A549 (cell line): ENCODE data around the gene CLIC4. TPM values are rescaled to one million over a fixed set of nuclear protein-coding genes. Genes with fewer than 3 reads are reported as not detected.
"Not testable (repeated sequence)": the region's sequence is repeated elsewhere in the genome, so short reads cannot be mapped to it uniquely, and the experiment has no call there.

Experiments used
- ATAC-seq, 2 experiments: fragments of 200-7000 bp in 1 of 2; fragments of >200 bp in 1 of 2; cut with Nextera tagmentation in 1 of 2; cut with Tn5 transposase in 1 of 2; 3 replicates each; pipeline versions ENCODE4 v1.8.0 to v1.9.1; 2018 to 2020; ENCODE audit warnings: mild to moderate bottlenecking in 1 of 2, moderate library complexity in 1 of 2
- CTCF ChIA-PET: fragments of 300-600 bp; sonication (Branson Sonifier 250); formaldehyde crosslinking; extraction: SDS; loops from one replicate; lab custom pipeline; 2021; ENCODE audit warnings: antibody characterized with exemption, inconsistent platforms; lab: Yijun Ruan, JAX
- POLR2A ChIA-PET: fragments of 350-600 bp; formaldehyde crosslinking; extraction: SDS; loops from one replicate; lab custom pipeline; 2021; ENCODE audit warnings: antibody characterized with exemption, inconsistent platforms; lab: Yijun Ruan, JAX
- DNase-seq, 2 experiments: peaks; one replicate each; pipeline versions ENCODE4 v3.0.0 to v3.0.0-alpha.2; 2011 to 2016; ENCODE audit warnings: low read depth in 1 of 2, low spot score in 1 of 2
- FAIRE-seq: peaks from 2 replicates; lab custom pipeline; 2011; peaks lifted over from hg19 to GRCh38; lab: Jason Lieb, UNC
- H3K27ac ChIP-seq, 2 experiments: fragments of >200 bp; sonication (Bioruptor Twin); formaldehyde crosslinking; 3 replicates each; pipeline ENCODE4 v1.5.1; 2016 to 2017
- H3K4me1 ChIP-seq: fragments of >200 bp; sonication (Bioruptor Twin); formaldehyde crosslinking; 3 replicates; pipeline ENCODE4 v1.6.1; 2016
- H3K4me2 ChIP-seq: fragments of >200 bp; sonication (Bioruptor Twin); formaldehyde crosslinking; 3 replicates; pipeline ENCODE4 v1.6.1; 2016
- H3K4me3 ChIP-seq: fragments of >200 bp; sonication (Bioruptor Twin); formaldehyde crosslinking; 3 replicates; pipeline ENCODE4 v1.5.1; 2016
- H3K9me3 ChIP-seq: fragments of >200 bp; sonication (Bioruptor Twin); formaldehyde crosslinking; 3 replicates; pipeline ENCODE4 v1.6.1; 2016
- EP300 ChIP-seq, 2 experiments: fragments of >200 bp; sonication (Bioruptor Twin); formaldehyde crosslinking; IDR thresholded peaks; 2 replicates in 1 of 2; 3 replicates in 1 of 2; pipeline ENCODE4 v1.6.1; 2016 to 2017
- FOXS1 ChIP-seq: fragments of 250-450 bp; sonication (Bioruptor Pico); IDR thresholded peaks from 2 replicates; pipeline ENCODE4 v1.5.0; 2020; ENCODE audit warnings: mild to moderate bottlenecking, moderate library complexity
- HOXA7 ChIP-seq: fragments of 250-450 bp; sonication (Bioruptor Pico); IDR thresholded peaks from 2 replicates; pipeline ENCODE4 v1.5.0; 2020; ENCODE audit warnings: mild to moderate bottlenecking, moderate library complexity
- HOXB13 ChIP-seq: fragments of 250-450 bp; sonication (Bioruptor Pico); IDR thresholded peaks from 2 replicates; pipeline ENCODE4 v1.5.0; 2020; ENCODE audit warnings: low read depth, mild to moderate bottlenecking, moderate library complexity
- HOXB5 ChIP-seq: fragments of 250-450 bp; sonication (Bioruptor Pico); IDR thresholded peaks from 2 replicates; pipeline ENCODE4 v1.5.0; 2020; ENCODE audit warnings: mild to moderate bottlenecking, moderate library complexity
- KDM1A ChIP-seq: fragments of 200-600 bp; sonication (generic); IDR thresholded peaks from 2 replicates; pipeline ENCODE4 v1.6.1; 2016; ENCODE audit warnings: low read depth, mild to moderate bottlenecking
- NR3C1 ChIP-seq: fragments of >200 bp; sonication (Bioruptor Twin); formaldehyde crosslinking; IDR thresholded peaks from 3 replicates; pipeline ENCODE4 v1.6.1; 2017
- RAD21 ChIP-seq, 2 experiments: fragments of >200 bp in 1 of 2; sonication (Bioruptor Twin) in 1 of 2; formaldehyde crosslinking in 1 of 2; IDR thresholded peaks in 1 of 2; conservative IDR thresholded peaks in 1 of 2; 2 replicates in 1 of 2; 3 replicates in 1 of 2; pipeline ENCODE4 v1.6.1; 2012 to 2018; ENCODE audit warnings: inconsistent platforms in 1 of 2
- RCOR1 ChIP-seq: fragments of 150-350 bp; IDR thresholded peaks from 2 replicates; pipeline ENCODE4 v1.6.1; 2014; ENCODE audit warnings: antibody characterized with exemption, low read length, low read depth
- RFX5 ChIP-seq: fragments of 450-650 bp; IDR thresholded peaks from 2 replicates; pipeline ENCODE4 v1.7.1; 2014; ENCODE audit warnings: antibody characterized with exemption, mild to moderate bottlenecking, moderate library complexity
- RNF2 ChIP-seq: fragments of 200-600 bp; sonication (generic); IDR thresholded peaks from 2 replicates; pipeline ENCODE4 v1.6.1; 2016; ENCODE audit warnings: low read depth, mild to moderate bottlenecking, antibody characterized with exemption, moderate library complexity, borderline replicate concordance
- TP53 ChIP-seq: fragments of 250-450 bp; sonication (Bioruptor Pico); IDR thresholded peaks from 2 replicates; pipeline ENCODE4 v1.5.0; 2021; ENCODE audit warnings: mild to moderate bottlenecking, moderate library complexity
- USF2 ChIP-seq: fragments of 450-650 bp; IDR thresholded peaks from 2 replicates; pipeline ENCODE4 v1.6.1; 2014; ENCODE audit warnings: antibody characterized with exemption
- ZNF302 ChIP-seq: fragments of 250-450 bp; sonication (Bioruptor Pico); IDR thresholded peaks from 2 replicates; pipeline ENCODE4 v1.9.0; 2021; ENCODE audit warnings: inconsistent platforms, mild to moderate bottlenecking, moderate library complexity
- WGBS: methylation state at CpG from one replicate; pipeline ENCODE4 v1.1.6; 2017; ENCODE audit errors: missing lambda C conversion rate; 5-methylcytosine and 5-hydroxymethylcytosine counted together
- polyA plus RNA-seq, 4 experiments: library from polyadenylated mRNA; depleted of rRNA in 3 of 4; stranded (reverse); fragments of >200 nt; fragmentation: RNase III in 1 of 4; extraction: RNeasy Plus Mini Kit Qiagen cat#74134 plus additional on column Dnase treatment in 1 of 4; gene quantifications; 2 replicates in 3 of 4; 3 replicates in 1 of 4; pipeline ENCODE4 v1.2.3, GENCODE V29; 2011 to 2017
- TF ChIP-seq, protein P1 (sequence below): fragments of 250-450 bp; sonication (Bioruptor Pico); IDR thresholded peaks from 2 replicates; pipeline ENCODE4 v1.5.0; 2021; ENCODE audit warnings: mild to moderate bottlenecking, moderate library complexity, borderline replicate concordance
- TF ChIP-seq, protein P2 (sequence below): fragments of >200 bp; sonication (Bioruptor Twin); formaldehyde crosslinking; IDR thresholded peaks from 2 replicates; pipeline ENCODE4 v1.6.1; 2016
- TF ChIP-seq, protein P3 (sequence below): IDR thresholded peaks from 2 replicates; pipeline ENCODE4 v1.6.1; 2012
- TF ChIP-seq, protein P4 (sequence below): IDR thresholded peaks from 2 replicates; pipeline ENCODE4 v1.6.1; 2012

The CLIC4 gene
- polyA plus RNA-seq, 2 of the 4 experiments (the other 2 are of a cell fraction), result 52.1 to 97.4 TPM

DNA sequence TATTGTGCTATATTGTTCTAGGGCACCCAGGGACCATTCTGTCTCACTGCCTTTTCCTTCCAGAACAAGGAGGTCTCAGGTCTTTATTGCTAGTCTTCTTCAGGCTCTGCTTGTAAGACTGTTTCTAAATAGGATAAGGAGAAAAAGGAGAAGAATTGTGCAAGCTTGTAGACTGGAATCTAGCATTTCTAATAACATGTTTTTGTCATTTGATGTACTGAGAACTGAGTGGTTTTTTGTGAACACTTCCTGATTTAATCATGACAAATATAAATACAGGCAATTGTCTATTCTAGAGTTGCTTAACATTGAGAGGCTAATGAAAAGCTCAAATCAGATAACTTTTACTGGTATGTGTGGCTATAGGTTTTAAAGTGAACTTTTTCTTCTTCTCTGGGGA, 77.6 kb downstream of the CLIC4 start:
- no peak overlapping the region for H3K27ac ChIP-seq
- CTCF ChIA-PET, result interaction anchor here (1.3 to 9.9 kb wide), 4 partner anchors 12 to 133 kb away, joined by 4 to 147 read pairs (median 8); no protein-coding TSS in a partner anchor
- H3K4me1 ChIP-seq, result peaks cover 38% of the 10 kb centered on the region
- no peak for FAIRE-seq
- no peak overlapping the region for H3K4me2 ChIP-seq
- H3K9me3 ChIP-seq, result no peaks in the 10 kb centered on the region
- POLR2A ChIA-PET, result no interaction called here
- no peak for ATAC-seq
- TF ChIP-seq FOXS1 (CRISPR knock-in tag) (no peak), USF2 (no peak), ZNF302 (no peak), HOXB13 (CRISPR knock-in tag) (no peak), KDM1A (no peak), RAD21 (conservative IDR thresholded peaks at IDR 0.05 in 1 of 2, IDR thresholded peaks at IDR 0.05 in 1 of 2) (no peak), TP53 (CRISPR knock-in tag) (no peak), EP300 (IDR thresholded peaks at IDR 0.05) (no peak)
- TF ChIP-seq, protein P1, sequence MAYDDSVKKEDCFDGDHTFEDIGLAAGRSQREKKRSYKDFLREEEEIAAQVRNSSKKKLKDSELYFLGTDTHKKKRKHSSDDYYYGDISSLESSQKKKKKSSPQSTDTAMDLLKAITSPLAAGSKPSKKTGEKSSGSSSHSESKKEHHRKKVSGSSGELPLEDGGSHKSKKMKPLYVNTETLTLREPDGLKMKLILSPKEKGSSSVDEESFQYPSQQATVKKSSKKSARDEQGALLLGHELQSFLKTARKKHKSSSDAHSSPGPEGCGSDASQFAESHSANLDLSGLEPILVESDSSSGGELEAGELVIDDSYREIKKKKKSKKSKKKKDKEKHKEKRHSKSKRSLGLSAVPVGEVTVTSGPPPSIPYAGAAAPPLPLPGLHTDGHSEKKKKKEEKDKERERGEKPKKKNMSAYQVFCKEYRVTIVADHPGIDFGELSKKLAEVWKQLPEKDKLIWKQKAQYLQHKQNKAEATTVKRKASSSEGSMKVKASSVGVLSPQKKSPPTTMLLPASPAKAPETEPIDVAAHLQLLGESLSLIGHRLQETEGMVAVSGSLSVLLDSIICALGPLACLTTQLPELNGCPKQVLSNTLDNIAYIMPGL (CRISPR knock-in tag), result no peak
- TF ChIP-seq, protein P2, sequence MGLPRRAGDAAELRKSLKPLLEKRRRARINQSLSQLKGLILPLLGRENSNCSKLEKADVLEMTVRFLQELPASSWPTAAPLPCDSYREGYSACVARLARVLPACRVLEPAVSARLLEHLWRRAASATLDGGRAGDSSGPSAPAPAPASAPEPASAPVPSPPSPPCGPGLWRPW, result no peak
- TF ChIP-seq, protein P3, sequence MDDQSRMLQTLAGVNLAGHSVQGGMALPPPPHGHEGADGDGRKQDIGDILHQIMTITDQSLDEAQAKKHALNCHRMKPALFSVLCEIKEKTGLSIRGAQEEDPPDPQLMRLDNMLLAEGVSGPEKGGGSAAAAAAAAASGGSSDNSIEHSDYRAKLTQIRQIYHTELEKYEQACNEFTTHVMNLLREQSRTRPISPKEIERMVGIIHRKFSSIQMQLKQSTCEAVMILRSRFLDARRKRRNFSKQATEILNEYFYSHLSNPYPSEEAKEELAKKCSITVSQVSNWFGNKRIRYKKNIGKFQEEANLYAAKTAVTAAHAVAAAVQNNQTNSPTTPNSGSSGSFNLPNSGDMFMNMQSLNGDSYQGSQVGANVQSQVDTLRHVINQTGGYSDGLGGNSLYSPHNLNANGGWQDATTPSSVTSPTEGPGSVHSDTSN, result no peak
- TF ChIP-seq, protein P4, sequence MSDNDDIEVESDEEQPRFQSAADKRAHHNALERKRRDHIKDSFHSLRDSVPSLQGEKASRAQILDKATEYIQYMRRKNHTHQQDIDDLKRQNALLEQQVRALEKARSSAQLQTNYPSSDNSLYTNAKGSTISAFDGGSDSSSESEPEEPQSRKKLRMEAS, result no peak
- TF ChIP-seq, all 56 proteins: peak for 0
- no peak for DNase-seq
- H3K4me3 ChIP-seq, result no peak overlapping the region

- H3K9me3 ChIP-seq, ATAC-seq, H3K4me3 ChIP-seq, H3K27ac ChIP-seq, FAIRE-seq, H3K4me2 ChIP-seq, POLR2A ChIA-PET, DNase-seq: not testable (repeated sequence)
- CTCF ChIA-PET, result interaction anchor here (0.6 to 9.9 kb wide), 6 partner anchors 11 to 134 kb away, joined by 4 to 147 read pairs (median 8); partner anchors contain the start of gene CLIC4
- 93% methylated on average over 12 of the region's 12 CpGs for WGBS
- H3K4me1 ChIP-seq, result peaks cover 44% of the 10 kb centered on the region
These were observed 78.2 kb downstream of the CLIC4 start for GRCh38 chr1:24823486-24823885.

GRCh38 chr1:24825174-24825573, 79.9 kb downstream of the CLIC4 start:
- WGBS, result 38% methylated on average over 3 of the region's 3 CpGs
- TF ChIP-seq HOXB5 (CRISPR knock-in tag), result no peak
- no peak for TF ChIP-seq NR3C1
- no peak for TF ChIP-seq RCOR1
- TF ChIP-seq TP53 (CRISPR knock-in tag), result no peak
- TF ChIP-seq RNF2, result no peak
- TF ChIP-seq HOXA7 (CRISPR knock-in tag), result no peak
- TF ChIP-seq RFX5, result no peak
- Histone ChIP-seq H3K27ac (no peak overlapping the region), H3K4me3 (no peak overlapping the region), H3K4me2 (peak overlapping the region; percentile 31), H3K9me3 (no peaks in the 10 kb centered on the region), H3K4me1 (peaks cover 51% of the 10 kb centered on the region)
- ChIA-PET POLR2A (interaction anchor here (1.6 kb wide), 1 partner anchor 120 kb away, joined by 6 read pairs; no protein-coding TSS in a partner anchor), CTCF (interaction anchor here (0.9 to 9.9 kb wide), 9 partner anchors 10 to 276 kb away, joined by 3 to 147 read pairs (median 4); partner anchors contain the start of gene CLIC4)
- peak in 1 of 2 experiments; percentile 60; a peak in 3 of 6 replicates for ATAC-seq
- DNase-seq, result no peak
- no peak for FAIRE-seq
